ENCODE measurements around the gene CREB5.

CREB5 gene

GRCh38 chr7:28627896-28628295 is 215.6 kb downstream of the CREB5 start:
- TF ChIP-seq CTCF (IDR thresholded peaks at IDR 0.05; ENCODE audit: low read depth, low read length, missing control alignments): no peak
- no peak overlapping the region for H3K4me3 ChIP-seq (ENCODE audit: low read depth, low read length)
- no peak for DNase-seq (ENCODE audit: low read depth)

GRCh38 chr7:28629216-28629842 is 217.0 kb downstream of the CREB5 start:
- TF ChIP-seq CTCF (IDR thresholded peaks at IDR 0.05; ENCODE audit: low read depth, low read length, missing control alignments): no peak
- no peak for DNase-seq (ENCODE audit: low read depth)
- H3K4me3 ChIP-seq (ENCODE audit: low read depth, low read length): no peak overlapping the region

- no peak for TF ChIP-seq CTCF (IDR thresholded peaks at IDR 0.05; ENCODE audit: low read depth, low read length, missing control alignments)
- no peak overlapping the region for H3K4me3 ChIP-seq (ENCODE audit: low read depth, low read length)
- DNase-seq (ENCODE audit: low read depth): no peak
These were observed 218.0 kb downstream of the CREB5 start for GRCh38 chr7:28630350-28630749.

- DNase-seq (ENCODE audit: low read depth): no peak
- no peak for TF ChIP-seq CTCF (IDR thresholded peaks at IDR 0.05; ENCODE audit: low read depth, low read length, missing control alignments)
- H3K4me3 ChIP-seq (ENCODE audit: low read depth, low read length): no peak overlapping the region
These were observed 219.7 kb downstream of the CREB5 start for GRCh38 chr7:28631995-28632394.

- H3K4me3 ChIP-seq (ENCODE audit: low read depth, low read length): no peak overlapping the region
- no peak for DNase-seq (ENCODE audit: low read depth)
- TF ChIP-seq CTCF (IDR thresholded peaks at IDR 0.05; ENCODE audit: low read depth, low read length, missing control alignments): no peak
These were observed 226.6 kb downstream of the CREB5 start for GRCh38 chr7:28638914-28639313.

- DNase-seq (ENCODE audit: low read depth): no peak
- no peak for TF ChIP-seq CTCF (IDR thresholded peaks at IDR 0.05; ENCODE audit: low read depth, low read length, missing control alignments)
- no peak overlapping the region for H3K4me3 ChIP-seq (ENCODE audit: low read depth, low read length)
These were observed 227.7 kb downstream of the CREB5 start for GRCh38 chr7:28640001-28640400.
